ENCODE data around the gene GCG.

Gene GCG

GRCh38 chr2:162103443-162104009 is 48.5 kb downstream of the GCG start:
- no peak for DNase-seq (ENCODE audit: low read depth in 3 of 3, low spot score in 1 of 3)

DNA sequence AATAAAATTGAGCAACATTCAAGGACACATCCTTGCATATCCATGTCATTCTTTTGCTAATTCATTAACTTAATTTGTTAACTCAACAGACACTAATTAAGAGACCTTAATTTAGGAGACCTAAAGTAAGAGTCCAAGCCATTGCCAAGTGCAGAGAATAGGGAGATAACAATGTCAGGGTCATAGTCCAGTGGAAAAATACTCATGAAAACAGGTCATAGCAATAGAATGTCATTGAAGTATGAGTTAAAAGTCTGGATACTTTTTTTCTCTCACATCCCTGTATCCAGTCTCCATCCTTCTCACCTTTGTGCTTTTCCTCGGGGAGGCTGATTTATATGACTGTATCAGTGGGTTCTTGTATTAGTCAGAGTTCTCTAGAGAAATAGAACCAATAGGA is 51.5 kb downstream of the GCG start:
- DNase-seq (ENCODE audit: low read depth in 3 of 3, low spot score in 1 of 3): no peak

DNA sequence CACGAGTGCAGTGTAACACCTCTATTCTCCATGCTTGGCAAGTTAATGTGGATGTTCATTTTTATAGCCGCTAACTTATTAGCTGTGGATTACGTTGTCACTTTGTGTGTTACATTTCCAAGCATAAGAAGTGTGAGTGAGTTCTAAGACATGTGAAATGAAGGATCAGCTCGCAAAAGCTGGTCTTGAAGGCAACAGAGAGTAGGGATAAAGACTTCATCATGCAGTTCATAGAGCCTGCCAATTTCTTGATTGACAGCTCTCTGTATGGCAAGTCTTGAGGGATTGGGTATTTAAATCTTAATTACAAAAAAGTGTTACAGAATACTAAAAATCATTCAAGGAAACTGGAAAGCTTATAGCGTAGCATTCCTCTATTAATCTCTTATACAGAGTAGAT is 52.2 kb downstream of the GCG start:
- DNase-seq (ENCODE audit: low read depth in 3 of 3, low spot score in 1 of 3): no peak

All from stimulated activated CD4-positive, alpha-beta T cell treated with anti-CD3 and anti-CD28 coated beads, TNF-alpha, amount 100 ng/mL, for 1 hour (primary cell).